DMS53 treated with DMSO at 0.1 percent for 48 hours (cell line): ENCODE results near the gene HTATSF1.
A peak's percentile ranks its signal among the peaks of the same experiment; 100 is the strongest.

Experiments used
- DNase-seq: peaks from one replicate; lab custom pipeline; 2025; ENCODE audit not compliant: unreplicated experiment; lab: John Stamatoyannopoulos, UW

Gene HTATSF1

GRCh38 chrX:136497556-136498052 is at the start of gene HTATSF1:
Gene HTATSF1 (plus strand): TSS chrX:136497592. CDS start chrX:136497685, 93 bp downstream.
- DNase-seq = peak; percentile 52

GRCh38 chrX:136447968-136448367 is 49.4 kb upstream of the HTATSF1 start:
- DNase-seq = no peak

GRCh38 chrX:136450050-136450830 is 47.2 kb upstream of the HTATSF1 start:
- DNase-seq = peak; percentile 41

GRCh38 chrX:136452614-136453013 is 44.8 kb upstream of the HTATSF1 start:
- no peak for DNase-seq

GRCh38 chrX:136453114-136453513 is 44.3 kb upstream of the HTATSF1 start:
- no peak for DNase-seq

GRCh38 chrX:136453771-136454170 is 43.6 kb upstream of the HTATSF1 start:
- peak; percentile 50 for DNase-seq

GRCh38 chrX:136456133-136456532 is 41.3 kb upstream of the HTATSF1 start:
- DNase-seq = no peak

GRCh38 chrX:136457303-136457917 is 40.0 kb upstream of the HTATSF1 start:
- DNase-seq = no peak

- no peak for DNase-seq
Measured at GRCh38 chrX:136464589-136464988, 32.8 kb upstream of the HTATSF1 start.

GRCh38 chrX:136467303-136467702 is 30.1 kb upstream of the HTATSF1 start:
- DNase-seq = no peak

- DNase-seq = no peak
Measured at GRCh38 chrX:136468391-136469103, 28.8 kb upstream of the HTATSF1 start.

GRCh38 chrX:136473663-136474062 is 23.7 kb upstream of the HTATSF1 start:
- no peak for DNase-seq

- no peak for DNase-seq
Measured at GRCh38 chrX:136475236-136475635, 22.2 kb upstream of the HTATSF1 start.

GRCh38 chrX:136476501-136476900 is 20.9 kb upstream of the HTATSF1 start:
- no peak for DNase-seq

GRCh38 chrX:136477026-136477425 is 20.4 kb upstream of the HTATSF1 start:
- DNase-seq = no peak

- no peak for DNase-seq
Measured at GRCh38 chrX:136480383-136480782, 17.0 kb upstream of the HTATSF1 start.

- no peak for DNase-seq
Measured at GRCh38 chrX:136487647-136488046, 9.7 kb upstream of the HTATSF1 start, which contains the start of gene BRS3. Gene BRS3 (plus strand): TSS chrX:136487947. CDS start chrX:136488115, 168 bp downstream.

GRCh38 chrX:136488706-136489105 is 8.7 kb upstream of the HTATSF1 start:
- DNase-seq = no peak

- DNase-seq = no peak
Measured at GRCh38 chrX:136491832-136492231, 5.6 kb upstream of the HTATSF1 start.

- DNase-seq = no peak
Measured at GRCh38 chrX:136493011-136493410, 4.4 kb upstream of the HTATSF1 start.

- DNase-seq = no peak
Measured at GRCh38 chrX:136495043-136495442, 2.3 kb upstream of the HTATSF1 start.
